Measurements from ENCODE around the gene NCAPD2.

DNA sequence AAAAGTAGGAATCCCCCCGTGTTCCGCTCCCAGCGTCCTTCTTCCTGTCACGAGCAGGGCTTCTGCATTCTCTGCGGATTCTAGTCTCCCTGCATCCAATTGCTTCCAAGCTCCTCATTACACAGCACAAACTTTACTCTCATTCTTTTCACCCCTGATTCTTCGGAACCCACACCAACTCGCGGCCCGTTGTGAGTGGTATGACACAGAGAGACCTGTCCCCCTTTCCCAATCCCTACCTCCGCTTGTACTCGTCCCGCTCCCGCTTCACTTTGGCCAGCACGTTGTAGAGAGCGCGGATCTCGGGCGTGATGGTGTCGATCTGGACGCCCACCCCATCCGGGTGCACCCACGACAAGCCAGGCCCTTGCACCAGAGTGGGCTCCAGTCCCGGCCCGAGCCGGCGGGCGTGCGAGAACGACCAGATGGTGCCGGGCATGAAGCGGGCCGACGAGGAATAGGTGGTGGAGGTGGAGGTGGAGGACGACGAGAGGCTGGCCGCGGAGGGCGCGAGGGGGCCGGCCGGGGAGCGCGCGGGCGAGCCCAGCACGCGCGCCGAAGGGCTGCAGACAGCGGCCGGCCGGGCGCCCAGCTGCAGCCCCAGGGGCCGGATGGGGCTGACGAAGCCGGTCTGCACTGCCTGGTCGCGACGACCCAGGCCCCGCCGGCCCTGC, 61.3 kb downstream of the NCAPD2 start:
- TF ChIP-seq, protein P1, sequence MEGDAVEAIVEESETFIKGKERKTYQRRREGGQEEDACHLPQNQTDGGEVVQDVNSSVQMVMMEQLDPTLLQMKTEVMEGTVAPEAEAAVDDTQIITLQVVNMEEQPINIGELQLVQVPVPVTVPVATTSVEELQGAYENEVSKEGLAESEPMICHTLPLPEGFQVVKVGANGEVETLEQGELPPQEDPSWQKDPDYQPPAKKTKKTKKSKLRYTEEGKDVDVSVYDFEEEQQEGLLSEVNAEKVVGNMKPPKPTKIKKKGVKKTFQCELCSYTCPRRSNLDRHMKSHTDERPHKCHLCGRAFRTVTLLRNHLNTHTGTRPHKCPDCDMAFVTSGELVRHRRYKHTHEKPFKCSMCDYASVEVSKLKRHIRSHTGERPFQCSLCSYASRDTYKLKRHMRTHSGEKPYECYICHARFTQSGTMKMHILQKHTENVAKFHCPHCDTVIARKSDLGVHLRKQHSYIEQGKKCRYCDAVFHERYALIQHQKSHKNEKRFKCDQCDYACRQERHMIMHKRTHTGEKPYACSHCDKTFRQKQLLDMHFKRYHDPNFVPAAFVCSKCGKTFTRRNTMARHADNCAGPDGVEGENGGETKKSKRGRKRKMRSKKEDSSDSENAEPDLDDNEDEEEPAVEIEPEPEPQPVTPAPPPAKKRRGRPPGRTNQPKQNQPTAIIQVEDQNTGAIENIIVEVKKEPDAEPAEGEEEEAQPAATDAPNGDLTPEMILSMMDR (IDR thresholded peaks at IDR 0.05), result no peak
- TF ChIP-seq POLR2AphosphoS5 (IDR thresholded peaks at IDR 0.05), result peak in 1 of 4 donors; percentile 50
- TF ChIP-seq POLR2A (IDR thresholded peaks at IDR 0.05), result no peak
- TF ChIP-seq EP300 (IDR thresholded peaks at IDR 0.05), result no peak
